WTC11 (cell line): ENCODE data around the gene MIXL1. TPM values are rescaled to one million over a fixed set of nuclear protein-coding genes. Genes with fewer than 3 reads are reported as not detected.

Experiments
- ATAC-seq: fragments of 200-7000 bp; cut with Tn5 transposase; 2 replicates; pipeline ENCODE4 v1.10.0; 2021; ENCODE audit warnings: mild to moderate bottlenecking, moderate library complexity
- Bru-seq: library from RNA; stranded (reverse); fragments of 400-500 nt; gene quantifications from one replicate; lab custom pipeline; 2021; lab: Mats Ljungman, UMichigan
- CTCF ChIA-PET: fragments of 300-600 bp; sonication (Branson Sonifier 250); formaldehyde crosslinking; loops from one replicate; lab custom pipeline; 2021; ENCODE audit warnings: antibody characterized with exemption; lab: Charles Lee
- POLR2A ChIA-PET: fragments of 350-600 bp; sonication (Branson Sonifier 250); formaldehyde crosslinking; loops from one replicate; lab custom pipeline; 2021; ENCODE audit warnings: antibody characterized with exemption; lab: Charles Lee
- DNase-seq: peaks from one replicate; pipeline ENCODE4 v3.0.0; 2021; ENCODE audit warnings: low spot score
- H3K27ac Mint-ChIP-seq: 2 replicates; pipeline ENCODE4 v1.8.0; 2021; ENCODE audit warnings: mixed read lengths
- H3K27me3 Mint-ChIP-seq: 2 replicates; pipeline ENCODE4 v1.8.0; 2021; ENCODE audit warnings: low read depth, mild to moderate bottlenecking, moderate library complexity, mixed read lengths
- H3K36me3 Mint-ChIP-seq: 2 replicates; pipeline ENCODE4 v1.8.0; 2021; ENCODE audit warnings: mixed read lengths
- H3K4me1 Mint-ChIP-seq: 2 replicates; pipeline ENCODE4 v1.8.0; 2022; ENCODE audit warnings: mixed read lengths
- H3K4me3 Mint-ChIP-seq: 2 replicates; pipeline ENCODE4 v1.8.0; 2021; ENCODE audit warnings: mild to moderate bottlenecking, moderate library complexity, mixed read lengths
- H3K9me3 Mint-ChIP-seq: 2 replicates; pipeline ENCODE4 v1.8.0; 2021; ENCODE audit warnings: mixed read lengths
- ATF1 ChIP-seq: sonication (generic); formaldehyde crosslinking; IDR thresholded peaks from 2 replicates; pipeline ENCODE4 v1.8.1; 2023; ENCODE audit warnings: mild to moderate bottlenecking, moderate library complexity, missing genetic modification reagents
- FOXP1 ChIP-seq: sonication (generic); formaldehyde crosslinking; IDR thresholded peaks from 2 replicates; pipeline ENCODE4 v1.8.0; 2022; ENCODE audit warnings: missing genetic modification reagents, mild to moderate bottlenecking, moderate library complexity, borderline replicate concordance
- GABPB1 ChIP-seq: sonication (generic); formaldehyde crosslinking; IDR thresholded peaks from 2 replicates; pipeline ENCODE4 v1.8.1; 2023; ENCODE audit warnings: mild to moderate bottlenecking, missing genetic modification reagents
- HMGA2 ChIP-seq: fragments of 250-450 bp; sonication (Bioruptor Pico); IDR thresholded peaks from 2 replicates; pipeline ENCODE4 v1.4.0; 2021; ENCODE audit warnings: mild to moderate bottlenecking, moderate library complexity
- NR2C2 ChIP-seq: sonication (generic); formaldehyde crosslinking; IDR thresholded peaks from 2 replicates; pipeline ENCODE4 v1.8.0; 2022; ENCODE audit warnings: mild to moderate bottlenecking, missing genetic modification reagents
- NR3C1 ChIP-seq: sonication (generic); formaldehyde crosslinking; conservative IDR thresholded peaks from 2 replicates; pipeline ENCODE4 v1.8.1; 2023; ENCODE audit warnings: low read depth, mild to moderate bottlenecking, missing genetic modification reagents
- OVOL2 ChIP-seq: fragments of 250-450 bp; sonication (Bioruptor Pico); IDR thresholded peaks from 2 replicates; pipeline ENCODE4 v1.9.0; 2021; ENCODE audit warnings: mild to moderate bottlenecking, borderline replicate concordance
- RELA ChIP-seq: sonication (generic); formaldehyde crosslinking; IDR thresholded peaks from 2 replicates; pipeline ENCODE4 v1.8.1; 2022; ENCODE audit warnings: missing genetic modification reagents, mild to moderate bottlenecking, borderline replicate concordance
- SMAD4 ChIP-seq: sonication (generic); formaldehyde crosslinking; IDR thresholded peaks from 2 replicates; pipeline ENCODE4 v1.8.0; 2022; ENCODE audit warnings: mild to moderate bottlenecking, missing genetic modification reagents
- SP1 ChIP-seq: sonication (generic); formaldehyde crosslinking; conservative IDR thresholded peaks from 2 replicates; pipeline ENCODE4 v1.8.1; 2022; ENCODE audit warnings: missing genetic modification reagents
- TCF7 ChIP-seq: sonication (generic); formaldehyde crosslinking; IDR thresholded peaks from 2 replicates; pipeline ENCODE4 v1.8.0; 2022; ENCODE audit warnings: mild to moderate bottlenecking, low read depth, missing genetic modification reagents, moderate library complexity
- TEAD4 ChIP-seq: sonication (generic); formaldehyde crosslinking; IDR thresholded peaks from 2 replicates; pipeline ENCODE4 v1.8.0; 2022; ENCODE audit warnings: mild to moderate bottlenecking, missing genetic modification reagents
- ZNF121 ChIP-seq: sonication (generic); formaldehyde crosslinking; IDR thresholded peaks from 2 replicates; pipeline ENCODE4 v1.8.0; 2023; ENCODE audit warnings: missing genetic modification reagents
- long read RNA-seq, 3 experiments: library from RNA in 1 of 3; library from capped mRNA in 1 of 3; library from polyadenylated mRNA in 1 of 3; unstranded in 2 of 3; stranded (forward) in 1 of 3; transcript quantifications; one replicate each; pipeline ENCODE4 v2.0.0, GENCODE V29; 2021
- total RNA-seq: library from RNA; stranded (reverse); gene quantifications from 3 replicates; pipeline ENCODE4 v1.2.3, GENCODE V29; 2021
- TF ChIP-seq, protein P1 (sequence below): fragments of 200-600 bp; IDR thresholded peaks from 2 replicates; pipeline ENCODE4 v1.8.0; 2022; ENCODE audit warnings: antibody characterized with exemption

Gene MIXL1
- total RNA-seq (5.1 to 6.4 TPM (median 5.6 TPM) in 3 replicates), Bru-seq, nascent RNA (percentile 65 among the genes with signal in this experiment)
- long read RNA-seq, experiment 1, transcript MIXL1-201 (2 exons, 2,005 nt): major isoform, 25 of 28 reads
- long read RNA-seq, experiment 1, partial matches to known transcripts: 0 of 28 reads
- long read RNA-seq, experiment 1, other reads (novel, unspliced or antisense): 3 of 28 reads
- long read RNA-seq, experiment 2, partial matches to known transcripts: 0 of 4 reads
- long read RNA-seq, experiment 2, other reads (novel, unspliced or antisense): 2 of 4 reads
- long read RNA-seq, experiment 3, partial matches to known transcripts: 0 of 1 reads
- long read RNA-seq, experiment 3, other reads (novel, unspliced or antisense): 1 of 1 reads

DNA sequence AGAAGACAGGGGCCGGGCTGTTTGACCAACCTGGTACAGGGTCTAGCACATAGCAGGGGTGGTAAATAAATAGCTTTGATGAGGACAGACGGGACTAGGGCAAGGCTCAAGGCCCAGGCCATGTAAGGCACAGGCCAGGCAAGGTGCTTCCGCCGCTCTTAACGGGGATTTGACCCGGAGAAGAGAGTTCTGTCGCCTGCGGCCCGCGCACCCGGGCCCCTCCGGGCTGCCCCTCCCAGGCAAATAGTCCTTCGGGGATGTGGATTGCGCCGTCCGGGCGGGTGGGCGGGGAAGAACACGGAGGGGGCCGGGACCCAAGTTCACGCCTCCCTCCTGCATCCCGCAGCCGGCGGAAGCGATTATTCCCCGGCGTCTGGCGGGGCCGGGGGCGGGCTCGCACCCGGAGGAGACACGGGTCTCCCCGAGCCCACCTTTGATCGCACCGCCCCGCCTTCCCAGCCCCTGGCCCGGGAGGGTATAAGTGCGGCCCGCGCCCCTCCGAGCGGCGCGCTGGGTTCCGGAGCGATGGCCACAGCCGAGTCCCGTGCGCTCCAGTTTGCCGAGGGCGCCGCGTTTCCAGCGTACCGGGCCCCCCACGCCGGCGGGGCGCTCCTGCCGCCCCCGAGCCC, at the start of gene MIXL1:
Gene MIXL1 (plus strand): TSS at position 508 of the 629 bp plus-strand sequence. CDS start 18 bp downstream, at position 526.
- no peaks in the 10 kb centered on the region for H3K9me3 Mint-ChIP-seq
- peak within 1 kb of the TSS; percentile 83 for H3K4me3 Mint-ChIP-seq
- DNase-seq: peak; percentile 69
- ChIA-PET POLR2A (interaction anchor here (1.0 to 1.6 kb wide), 2 partner anchors 110 to 161 kb away, joined by 3 read pairs; partner anchors contain the start of gene H3-3A), CTCF (interaction anchor here (1.3 to 4.1 kb wide), 5 partner anchors 9 to 182 kb away, joined by 3 to 25 read pairs (median 19); no protein-coding TSS in a partner anchor)
- H3K27ac Mint-ChIP-seq: no peak within 1 kb of the TSS
- H3K27me3 Mint-ChIP-seq: peaks cover 22% of the 10 kb centered on the region
- H3K4me1 Mint-ChIP-seq: peaks cover 29% of the 10 kb centered on the region
- peak; percentile 57 for ATAC-seq
- no peaks in the 10 kb centered on the region for H3K36me3 Mint-ChIP-seq
- TF ChIP-seq FOXP1 (CRISPR knock-in tag) (peak; percentile 10; the same call in 1 of the 2 replicates), GABPB1 (CRISPR knock-in tag) (peak; percentile 36; the same call in 1 of the 2 replicates), OVOL2 (CRISPR knock-in tag) (no peak), SP1 (CRISPR knock-in tag) (peak; percentile 22; the same call in 1 of the 2 replicates), NR3C1 (CRISPR knock-in tag) (peak; percentile 76; the same call in 1 of the 2 replicates), SMAD4 (no peak)

DNA sequence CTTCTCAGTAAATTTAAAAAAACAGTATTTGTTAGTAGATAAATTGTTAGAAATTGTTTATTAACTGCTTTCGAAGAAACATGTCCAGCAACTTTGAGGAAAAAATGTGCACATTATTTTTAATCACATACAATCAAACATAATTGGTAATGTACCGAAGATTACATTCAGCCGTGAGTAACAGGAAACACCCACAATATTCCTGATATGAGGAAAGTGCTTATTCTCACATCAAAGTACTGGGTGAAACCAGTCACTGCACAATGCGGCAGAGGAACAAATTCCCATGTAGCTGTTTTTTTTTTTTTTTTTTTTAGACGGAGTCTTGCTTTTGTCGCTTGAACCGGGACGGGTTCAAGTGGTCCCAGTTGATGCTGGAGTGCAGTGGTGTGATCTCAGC, 46.6 kb upstream of the MIXL1 start:
- TF ChIP-seq ZNF121 (CRISPR knock-in tag) (no peak), ATF1 (no peak), TEAD4 (no peak)
- ChIA-PET CTCF (interaction anchor here (1.1 to 2.2 kb wide), 4 partner anchors 20 to 52 kb away, joined by 3 to 8 read pairs (median 4); no protein-coding TSS in a partner anchor), POLR2A (no interaction called here)
- no peaks in the 10 kb centered on the region for H3K4me1 Mint-ChIP-seq
- DNase-seq (no peak), ATAC-seq (no peak)
- H3K27ac Mint-ChIP-seq: no peak overlapping the region
- H3K27me3 Mint-ChIP-seq: no peaks in the 10 kb centered on the region
- no peak overlapping the region for H3K4me3 Mint-ChIP-seq
- peaks cover 25% of the 10 kb centered on the region for H3K36me3 Mint-ChIP-seq
- peaks cover 7% of the 10 kb centered on the region for H3K9me3 Mint-ChIP-seq

DNA sequence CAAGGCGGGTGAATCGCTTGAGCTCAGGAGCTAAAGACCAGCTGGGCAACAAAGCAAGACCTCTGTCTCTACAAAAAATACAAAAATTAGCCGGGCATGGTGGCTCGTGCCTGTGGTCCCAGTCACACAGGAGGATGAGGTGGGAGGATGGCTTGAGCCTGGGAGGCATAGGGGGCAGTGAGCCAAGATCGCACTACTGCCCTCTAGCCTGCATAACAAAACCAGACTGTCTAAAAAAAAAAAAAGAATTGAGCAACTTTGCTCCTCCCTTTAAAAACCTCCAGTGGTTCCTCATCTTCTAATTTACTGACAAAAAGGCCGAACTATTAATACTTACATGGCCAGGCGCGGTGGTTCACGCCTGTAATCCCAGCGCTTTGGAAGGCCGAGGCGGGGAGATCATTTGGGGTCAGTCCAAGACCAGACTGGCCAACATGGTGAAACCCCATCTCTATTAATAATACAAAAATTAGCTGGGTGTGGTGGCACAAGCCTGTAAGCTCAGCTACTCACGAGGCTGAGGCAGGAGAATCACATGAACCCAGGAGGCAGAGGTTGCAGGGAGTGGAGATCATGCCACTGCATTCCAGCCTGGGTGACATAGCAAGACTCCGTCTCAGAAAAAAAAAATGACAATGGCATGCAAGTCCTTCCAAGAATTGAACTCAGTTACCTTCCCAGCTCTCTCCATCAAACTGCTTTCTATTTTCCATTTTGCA, 41.3 kb upstream of the MIXL1 start:
- CTCF ChIA-PET: interaction anchor here (1.0 to 7.0 kb wide), 5 partner anchors 15 to 58 kb away, joined by 3 to 40 read pairs (median 4); no protein-coding TSS in a partner anchor
- H3K36me3 Mint-ChIP-seq: peaks cover 30% of the 10 kb centered on the region

More for the DNA sequence above, 41.3 kb upstream of the MIXL1 start:
- no peak overlapping the region for H3K4me3 Mint-ChIP-seq
- TF ChIP-seq HMGA2 (CRISPR knock-in tag) (no peak), RELA (CRISPR knock-in tag) (no peak), TCF7 (CRISPR knock-in tag) (no peak), NR2C2 (CRISPR knock-in tag) (no peak)
- TF ChIP-seq, protein P1, sequence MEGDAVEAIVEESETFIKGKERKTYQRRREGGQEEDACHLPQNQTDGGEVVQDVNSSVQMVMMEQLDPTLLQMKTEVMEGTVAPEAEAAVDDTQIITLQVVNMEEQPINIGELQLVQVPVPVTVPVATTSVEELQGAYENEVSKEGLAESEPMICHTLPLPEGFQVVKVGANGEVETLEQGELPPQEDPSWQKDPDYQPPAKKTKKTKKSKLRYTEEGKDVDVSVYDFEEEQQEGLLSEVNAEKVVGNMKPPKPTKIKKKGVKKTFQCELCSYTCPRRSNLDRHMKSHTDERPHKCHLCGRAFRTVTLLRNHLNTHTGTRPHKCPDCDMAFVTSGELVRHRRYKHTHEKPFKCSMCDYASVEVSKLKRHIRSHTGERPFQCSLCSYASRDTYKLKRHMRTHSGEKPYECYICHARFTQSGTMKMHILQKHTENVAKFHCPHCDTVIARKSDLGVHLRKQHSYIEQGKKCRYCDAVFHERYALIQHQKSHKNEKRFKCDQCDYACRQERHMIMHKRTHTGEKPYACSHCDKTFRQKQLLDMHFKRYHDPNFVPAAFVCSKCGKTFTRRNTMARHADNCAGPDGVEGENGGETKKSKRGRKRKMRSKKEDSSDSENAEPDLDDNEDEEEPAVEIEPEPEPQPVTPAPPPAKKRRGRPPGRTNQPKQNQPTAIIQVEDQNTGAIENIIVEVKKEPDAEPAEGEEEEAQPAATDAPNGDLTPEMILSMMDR: no peak
- peaks cover 23% of the 10 kb centered on the region for H3K4me1 Mint-ChIP-seq
- ATAC-seq (peak; percentile 2; the same call in 1 of the 2 replicates), DNase-seq (peak; percentile 17)
- no peaks in the 10 kb centered on the region for H3K27me3 Mint-ChIP-seq
- peaks cover 7% of the 10 kb centered on the region for H3K9me3 Mint-ChIP-seq
- H3K27ac Mint-ChIP-seq: 0 out of 2 replicates have a peak overlapping the region, but pooled peaks have one; percentile 34
- POLR2A ChIA-PET: no interaction called here
